ENCODE measurements around the gene CPLANE1.

GRCh38 chr5:37190592-37190991, 58.6 kb downstream of the CPLANE1 start:
- TF ChIP-seq MAZ (IDR thresholded peaks at IDR 0.05; ENCODE audit: borderline replicate concordance, low read depth, low read length) = no peak
- TF ChIP-seq POLR2A (IDR thresholded peaks at IDR 0.05; ENCODE audit: low read depth, low read length) = no peak
- TF ChIP-seq CTCF (conservative IDR thresholded peaks at IDR 0.05; ENCODE audit: low read depth, low read length) = no peak
- TF ChIP-seq MXI1 (IDR thresholded peaks at IDR 0.05; ENCODE audit: borderline replicate concordance, low read depth, low read length) = no peak
- TF ChIP-seq FOS (IDR thresholded peaks at IDR 0.05; ENCODE audit: low read depth, low read length) = no peak
- TF ChIP-seq USF2 (IDR thresholded peaks at IDR 0.05; ENCODE audit: low read depth, low read length) = no peak
- TF ChIP-seq BHLHE40 (IDR thresholded peaks at IDR 0.05; ENCODE audit: low read depth, low read length) = no peak
- no peak for TF ChIP-seq RAD21 (IDR thresholded peaks at IDR 0.05; ENCODE audit: low read length)
- TF ChIP-seq RFX5 (IDR thresholded peaks at IDR 0.05; ENCODE audit: low read depth, low read length) = no peak
- TF ChIP-seq SMC3 (IDR thresholded peaks at IDR 0.05; ENCODE audit: low read depth, low read length) = no peak
